Omental fat pad (tissue), 4 donors: ENCODE results near the gene AGBL1. TPM values are rescaled to one million over a fixed set of nuclear protein-coding genes. Genes with fewer than 3 reads are reported as not detected.

Experiments
- ATAC-seq: fragments of 150-250 bp; one replicate; pipeline ENCODE4 v1.9.1; 2016; ENCODE audit warnings: mild to moderate bottlenecking, moderate library complexity; ENCODE audit not compliant: low FRiP score
- DNase-seq: peaks from one replicate; pipeline ENCODE4 v3.0.0-alpha.2; 2019; ENCODE audit warnings: low spot score
- CTCF ChIP-seq, 3 donors: fragments of 450-650 bp; IDR thresholded peaks; one replicate each; pipeline ENCODE4 v1.5.1; 2016 to 2017; ENCODE audit warnings: antibody characterized with exemption in 3 of 3, mild to moderate bottlenecking in 3 of 3, moderate library complexity in 2 of 3
- total RNA-seq, 4 donors: library from RNA; depleted of rRNA; stranded (reverse); fragments of >200 nt; gene quantifications; one replicate each; pipeline ENCODE4 v1.1.0, GENCODE V29; 2016

AGBL1 gene
- total RNA-seq, 4 donors from 2014 or later = not detected

GRCh38 chr15:86082619-86083380 lies 3.1 kb downstream of the AGBL1 start:
- DNase-seq (no peak), ATAC-seq (no peak)
- no peak for TF ChIP-seq CTCF (IDR thresholded peaks at IDR 0.05)

- no peak for DNase-seq
- no peak for TF ChIP-seq CTCF (IDR thresholded peaks at IDR 0.05)
- no peak for ATAC-seq
Measured at GRCh38 chr15:86087808-86088207, 8.1 kb downstream of the AGBL1 start.

- TF ChIP-seq CTCF (IDR thresholded peaks at IDR 0.05) = no peak
- ATAC-seq (no peak), DNase-seq (no peak)
Measured at GRCh38 chr15:86089422-86089821, 9.8 kb downstream of the AGBL1 start.

DNA sequence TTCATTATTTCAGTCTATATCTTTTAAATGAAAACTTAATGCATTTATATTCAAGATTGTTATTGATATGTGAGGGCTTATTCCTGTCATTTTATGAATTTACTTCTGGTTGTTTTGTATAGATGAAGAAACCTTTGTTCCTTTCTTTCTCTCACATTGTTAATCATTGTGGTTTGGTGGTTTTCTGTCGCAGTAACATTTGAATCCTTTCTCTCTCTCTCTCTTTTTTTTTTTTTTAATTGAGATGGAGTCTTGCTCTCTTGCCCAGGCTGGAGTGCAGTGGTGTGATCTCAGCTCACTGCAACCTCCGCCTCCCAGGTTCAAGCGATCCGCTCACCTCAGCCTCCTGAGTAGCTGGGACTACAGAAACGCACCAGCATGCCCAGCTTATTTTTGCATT lies 22.1 kb downstream of the AGBL1 start:
- DNase-seq (no peak), ATAC-seq (no peak)
- TF ChIP-seq CTCF (IDR thresholded peaks at IDR 0.05) = no peak

DNA sequence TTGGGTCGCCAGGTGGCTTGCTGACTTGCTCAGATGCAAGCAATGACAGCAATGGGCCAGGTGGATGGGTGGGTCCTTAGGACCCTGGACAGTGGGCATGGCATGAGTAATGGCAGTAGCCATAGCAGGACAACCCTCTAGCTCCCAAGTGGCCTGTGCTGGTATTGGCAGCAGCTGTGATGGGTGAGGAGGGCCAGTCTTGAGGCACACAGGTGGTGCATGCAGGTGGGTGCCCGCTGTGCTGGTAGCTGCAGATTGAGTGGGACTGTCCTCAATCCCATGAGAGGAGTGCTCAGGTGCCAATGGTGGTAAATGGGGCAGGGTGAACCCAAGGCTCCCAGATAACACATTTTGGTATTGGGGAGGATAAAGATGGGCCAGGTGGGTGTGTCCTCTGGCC lies 24.2 kb downstream of the AGBL1 start:
- no peak for ATAC-seq
- no peak for DNase-seq
- no peak for TF ChIP-seq CTCF (IDR thresholded peaks at IDR 0.05)

DNA sequence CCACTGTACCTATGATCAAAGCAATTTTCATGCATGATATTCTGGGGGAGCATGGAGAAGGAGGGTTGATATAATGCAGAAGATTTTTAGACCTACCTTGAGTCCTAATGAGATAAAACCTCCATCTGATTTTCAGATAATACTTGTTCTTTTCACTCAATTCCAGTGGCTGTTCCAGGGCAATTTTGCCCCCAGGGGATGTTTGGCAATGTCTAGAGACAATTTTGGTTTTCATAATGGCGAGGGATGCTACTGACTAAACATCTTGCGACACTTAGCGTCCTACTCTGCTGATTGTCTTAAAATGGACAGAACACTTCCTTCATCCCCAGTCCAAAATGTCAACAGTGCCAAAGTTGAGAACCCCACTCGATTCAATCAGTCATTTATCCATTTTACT lies 26.6 kb downstream of the AGBL1 start:
- no peak for ATAC-seq
- no peak for TF ChIP-seq CTCF (IDR thresholded peaks at IDR 0.05)

DNA sequence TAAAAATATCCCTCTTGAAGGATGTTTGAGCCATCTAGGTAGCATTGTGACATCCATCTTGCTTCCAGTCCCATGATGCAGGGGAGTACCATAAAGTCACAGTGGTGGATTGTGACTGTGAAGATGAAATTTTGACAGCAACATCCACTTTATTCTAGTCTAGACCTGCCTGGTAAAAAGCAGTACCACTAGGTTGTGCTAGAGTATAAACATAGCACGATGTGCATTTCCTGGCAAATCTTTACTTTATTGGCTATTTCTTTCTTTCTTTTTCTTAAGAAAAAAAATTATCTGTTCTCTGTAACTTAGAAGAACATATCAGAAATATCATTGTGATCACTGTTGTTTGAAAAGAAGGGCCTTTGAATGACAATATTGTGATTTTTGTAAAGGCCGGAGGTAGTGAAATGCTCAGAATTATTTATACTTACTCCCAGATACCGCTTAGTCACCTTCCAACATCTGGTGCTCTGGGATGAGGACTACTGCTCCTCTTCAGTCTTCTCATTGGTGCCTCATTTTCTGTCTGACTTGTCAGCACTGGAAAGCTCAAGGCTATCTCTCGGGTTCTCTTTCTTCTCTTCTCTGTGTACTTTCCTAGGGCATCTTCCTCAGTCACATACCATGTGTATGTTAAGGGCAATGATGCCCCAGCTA lies 35.6 kb downstream of the AGBL1 start:
- ATAC-seq (no peak), DNase-seq (no peak)
- no peak for TF ChIP-seq CTCF (IDR thresholded peaks at IDR 0.05)

More for the DNA sequence above, 26.6 kb downstream of the AGBL1 start:
- no peak for DNase-seq
